Gastrocnemius medialis (tissue), 4 donors: ENCODE results near the gene SLC1A7. TPM values are rescaled to one million over a fixed set of nuclear protein-coding genes. Genes with fewer than 3 reads are reported as not detected.

ENCODE experiments used
- ATAC-seq, 2 donors: fragments of 150-250 bp; one replicate each; pipeline ENCODE4 v1.9.1; 2016
- DNase-seq, 2 donors: peaks; one replicate each; pipeline ENCODE4 v3.0.0-alpha.2; 2019
- H3K27ac ChIP-seq, 4 donors: fragments of 200-600 bp; sonication (generic); 1 replicate in 1 of 4; 2 replicates in 3 of 4; pipeline ENCODE4 v1.5.1; 2016 to 2018; ENCODE audit warnings: mild to moderate bottlenecking in 2 of 4, moderate library complexity in 1 of 4
- H3K27me3 ChIP-seq, 3 donors: fragments of 200-600 bp; sonication (generic) in 2 of 3; 1 replicate in 1 of 3; 2 replicates in 2 of 3; pipeline versions ENCODE4 v1.5.1 to v1.6.0; 2016 to 2019; ENCODE audit warnings: mild to moderate bottlenecking in 1 of 3, moderate library complexity in 1 of 3
- H3K36me3 ChIP-seq, 2 donors: fragments of 200-600 bp; sonication (generic) in 1 of 2; one replicate each; pipeline ENCODE4 v1.5.1; 2017 to 2018
- H3K4me1 ChIP-seq, 2 donors: fragments of 200-600 bp; sonication (generic) in 1 of 2; one replicate each; pipeline ENCODE4 v1.5.1; 2016 to 2017; ENCODE audit warnings: mild to moderate bottlenecking in 2 of 2
- H3K4me3 ChIP-seq, 4 donors: fragments of 200-600 bp; sonication (generic) in 3 of 4; 1 replicate in 1 of 4; 2 replicates in 3 of 4; pipeline ENCODE4 v1.5.1; 2016 to 2019; ENCODE audit warnings: mild to moderate bottlenecking in 2 of 4
- H3K9me3 ChIP-seq, 3 donors: fragments of 200-600 bp; sonication (generic) in 2 of 3; 1 replicate in 1 of 3; 2 replicates in 2 of 3; pipeline ENCODE4 v1.5.1; 2016 to 2019
- POLR2A ChIP-seq, 2 donors: fragments of 450-650 bp; IDR thresholded peaks; one replicate each; pipeline ENCODE4 v1.6.1; 2017; ENCODE audit warnings: antibody characterized with exemption in 2 of 2, mild to moderate bottlenecking in 2 of 2, moderate library complexity in 2 of 2
- in situ Hi-C, 4 donors: fragments of 200-750 bp; cut with MboI; loops; one replicate each; pipeline versions ENCODE4 v1.15.0 to v1.8.0; 2017; ENCODE audit warnings: low sequenced_read_pairs in 4 of 4
- intact Hi-C: fragments of 100-400 bp; cut with DNase I; formaldehyde crosslinking; loops from one replicate; pipeline ENCODE4 v1.15.1; 2023; ENCODE audit warnings: low total_unique reads
- total RNA-seq, 4 donors: library from RNA; depleted of rRNA; stranded (reverse); fragments of >200 nt; gene quantifications; one replicate each; pipeline versions ENCODE4 v1.1.0 to v1.2.3, GENCODE V29; 2016
- TF ChIP-seq, protein P1 (sequence below), 5 experiments: fragments of 450-650 bp in 3 of 5; fragments of 200-600 bp in 2 of 5; sonication (generic) in 2 of 5; IDR thresholded peaks in 4 of 5; conservative IDR thresholded peaks in 1 of 5; 1 replicate in 4 of 5; 2 replicates in 1 of 5; pipeline ENCODE4 v1.5.1; 2016 to 2019; ENCODE audit warnings: antibody characterized with exemption in 5 of 5, mild to moderate bottlenecking in 3 of 5, moderate library complexity in 3 of 5

Gene SLC1A7
- total RNA-seq, 4 donors from 2014 or later: 0.24 to 1.1 (median 0.25) TPM; not detected in 1

DNA sequence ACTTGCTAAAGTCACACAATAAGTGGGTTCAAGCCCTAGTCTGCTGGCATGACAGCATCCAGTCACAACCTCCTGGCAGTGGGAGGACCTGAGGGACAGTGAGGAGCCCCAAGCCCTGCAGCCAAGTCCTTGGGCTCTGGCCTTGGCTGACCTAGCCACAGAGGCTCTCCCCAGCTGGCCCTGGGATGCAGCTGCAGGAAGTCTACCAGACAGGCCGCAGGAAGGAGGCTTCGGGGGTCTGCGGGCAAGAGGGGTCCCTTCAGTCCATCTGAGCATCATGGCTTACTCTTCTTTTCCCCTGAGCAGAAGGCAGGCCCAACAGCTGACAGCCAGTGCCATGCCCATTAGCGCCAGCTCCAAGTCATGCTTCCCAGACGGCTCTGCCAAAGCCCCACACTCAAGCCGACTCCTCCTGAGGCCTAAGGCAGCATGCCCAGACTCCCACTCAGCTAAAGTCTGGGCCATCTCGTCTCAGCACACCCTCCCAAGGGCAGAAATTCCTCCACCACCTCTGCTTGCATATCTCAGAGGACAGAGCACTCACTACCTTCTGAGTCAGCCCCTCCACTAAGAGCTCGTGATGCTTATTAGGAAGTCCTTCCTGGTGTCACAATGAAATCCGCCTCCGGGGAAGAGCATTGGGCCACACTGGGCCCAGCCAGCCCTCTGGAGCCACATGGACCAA, 20.1 kb downstream of the SLC1A7 start:
- peak in 1 of 2 donors; percentile 58 for ATAC-seq
- Histone ChIP-seq H3K4me3 (no peak overlapping the region), H3K27me3 (no peaks in the 10 kb centered on the region), H3K9me3 (no peaks in the 10 kb centered on the region), H3K36me3 (no peaks in the 10 kb centered on the region), H3K27ac (peak overlapping the region; percentile 59 to 68 (median 66)), H3K4me1 (peaks cover 0 to 8% of the 10 kb centered on the region in 2 donors)
- in situ Hi-C loops (no loop called here), intact Hi-C loops (no loop called here)
- peak in 1 of 2 donors; percentile 41 for DNase-seq
- TF ChIP-seq, protein P1, sequence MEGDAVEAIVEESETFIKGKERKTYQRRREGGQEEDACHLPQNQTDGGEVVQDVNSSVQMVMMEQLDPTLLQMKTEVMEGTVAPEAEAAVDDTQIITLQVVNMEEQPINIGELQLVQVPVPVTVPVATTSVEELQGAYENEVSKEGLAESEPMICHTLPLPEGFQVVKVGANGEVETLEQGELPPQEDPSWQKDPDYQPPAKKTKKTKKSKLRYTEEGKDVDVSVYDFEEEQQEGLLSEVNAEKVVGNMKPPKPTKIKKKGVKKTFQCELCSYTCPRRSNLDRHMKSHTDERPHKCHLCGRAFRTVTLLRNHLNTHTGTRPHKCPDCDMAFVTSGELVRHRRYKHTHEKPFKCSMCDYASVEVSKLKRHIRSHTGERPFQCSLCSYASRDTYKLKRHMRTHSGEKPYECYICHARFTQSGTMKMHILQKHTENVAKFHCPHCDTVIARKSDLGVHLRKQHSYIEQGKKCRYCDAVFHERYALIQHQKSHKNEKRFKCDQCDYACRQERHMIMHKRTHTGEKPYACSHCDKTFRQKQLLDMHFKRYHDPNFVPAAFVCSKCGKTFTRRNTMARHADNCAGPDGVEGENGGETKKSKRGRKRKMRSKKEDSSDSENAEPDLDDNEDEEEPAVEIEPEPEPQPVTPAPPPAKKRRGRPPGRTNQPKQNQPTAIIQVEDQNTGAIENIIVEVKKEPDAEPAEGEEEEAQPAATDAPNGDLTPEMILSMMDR (IDR thresholded peaks at IDR 0.05 in 4 of 5, conservative IDR thresholded peaks at IDR 0.05 in 1 of 5): no peak
- TF ChIP-seq POLR2A (IDR thresholded peaks at IDR 0.05): no peak

DNA sequence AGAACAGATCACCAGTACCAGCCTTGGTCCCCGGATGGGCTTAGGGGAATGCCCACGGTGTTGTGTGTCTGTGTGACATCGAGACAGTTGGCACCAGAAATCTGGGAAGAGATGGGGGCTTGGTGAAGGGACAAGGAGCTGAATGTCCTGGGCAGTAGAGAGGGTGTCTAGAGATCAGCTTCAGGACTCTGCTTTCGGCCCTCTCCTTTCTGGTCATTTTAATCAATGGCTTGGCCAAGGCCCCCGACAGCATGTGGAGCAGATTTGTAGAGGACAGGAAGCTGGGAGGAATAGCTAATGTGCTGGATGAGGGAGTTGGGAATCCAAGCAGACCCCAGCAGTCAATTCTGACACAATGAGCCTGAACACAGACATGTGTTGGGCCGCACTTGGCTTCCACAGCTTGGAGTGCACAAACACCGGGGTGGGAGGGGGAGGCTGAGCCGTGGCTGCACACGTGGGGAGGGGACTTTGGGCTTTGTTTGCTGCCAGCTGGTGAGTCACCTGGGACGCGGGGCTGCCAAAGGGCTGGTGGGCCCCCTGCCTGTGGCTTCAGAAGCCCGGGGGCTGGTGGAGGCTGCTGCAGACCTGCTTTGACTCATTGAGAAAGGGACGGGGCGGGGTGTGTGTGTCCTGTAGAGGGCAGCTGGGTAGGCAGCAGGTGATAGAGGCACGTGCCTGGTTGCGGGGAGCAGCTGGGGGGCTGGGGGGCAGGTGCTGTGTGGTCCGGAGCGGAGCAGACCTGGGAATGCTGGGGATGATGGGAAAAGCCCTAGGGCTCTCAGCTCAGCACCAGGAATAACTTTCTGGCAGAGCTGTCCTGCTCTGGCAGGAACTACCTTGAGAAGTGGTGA, 20.9 kb downstream of the SLC1A7 start:
- ATAC-seq (no peak), DNase-seq (no peak)
- Histone ChIP-seq H3K36me3 (no peaks in the 10 kb centered on the region), H3K27me3 (no peaks in the 10 kb centered on the region), H3K4me3 (no peak overlapping the region), H3K27ac (peak overlapping the region; percentile 34 to 67 (median 62)), H3K9me3 (no peaks in the 10 kb centered on the region), H3K4me1 (peaks cover 0 to 8% of the 10 kb centered on the region in 2 donors)
- TF ChIP-seq POLR2A (IDR thresholded peaks at IDR 0.05): no peak
- TF ChIP-seq, protein P1 (IDR thresholded peaks at IDR 0.05 in 4 of 5, conservative IDR thresholded peaks at IDR 0.05 in 1 of 5): no peak
- in situ Hi-C loops: no loop called here
- intact Hi-C loops: no loop called here

DNA sequence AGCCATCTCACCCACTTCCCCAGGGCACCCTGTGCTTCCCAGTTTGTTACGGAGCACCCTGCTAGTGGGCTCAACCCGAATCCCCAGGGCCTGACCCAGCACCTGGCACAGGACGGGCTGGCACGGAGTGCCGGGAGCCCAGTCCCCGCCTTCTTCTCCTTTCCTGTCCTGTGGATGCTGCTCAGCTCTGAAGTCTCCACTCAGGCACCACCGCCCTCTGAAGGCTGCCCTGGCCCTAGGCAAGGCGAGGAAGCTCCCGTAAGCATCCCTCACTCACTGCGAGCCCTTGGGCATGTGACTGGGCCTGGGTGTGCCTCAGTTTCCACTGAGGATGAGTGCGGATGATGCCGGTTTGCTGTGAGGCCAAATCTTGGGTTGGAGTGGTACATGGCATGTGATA, 21.8 kb downstream of the SLC1A7 start:
- intact Hi-C loops: no loop called here
- H3K27me3 ChIP-seq: no peaks in the 10 kb centered on the region
- H3K27ac ChIP-seq: no peak overlapping the region
- ATAC-seq (no peak), DNase-seq (no peak)
- no peak overlapping the region for H3K4me3 ChIP-seq
- TF ChIP-seq POLR2A (IDR thresholded peaks at IDR 0.05): no peak
- TF ChIP-seq, protein P1 (IDR thresholded peaks at IDR 0.05 in 4 of 5, conservative IDR thresholded peaks at IDR 0.05 in 1 of 5): no peak
- H3K36me3 ChIP-seq: no peaks in the 10 kb centered on the region
- H3K4me1 ChIP-seq: peaks cover 0 to 8% of the 10 kb centered on the region in 2 donors
- H3K9me3 ChIP-seq: no peaks in the 10 kb centered on the region
- in situ Hi-C loops: no loop called here

DNA sequence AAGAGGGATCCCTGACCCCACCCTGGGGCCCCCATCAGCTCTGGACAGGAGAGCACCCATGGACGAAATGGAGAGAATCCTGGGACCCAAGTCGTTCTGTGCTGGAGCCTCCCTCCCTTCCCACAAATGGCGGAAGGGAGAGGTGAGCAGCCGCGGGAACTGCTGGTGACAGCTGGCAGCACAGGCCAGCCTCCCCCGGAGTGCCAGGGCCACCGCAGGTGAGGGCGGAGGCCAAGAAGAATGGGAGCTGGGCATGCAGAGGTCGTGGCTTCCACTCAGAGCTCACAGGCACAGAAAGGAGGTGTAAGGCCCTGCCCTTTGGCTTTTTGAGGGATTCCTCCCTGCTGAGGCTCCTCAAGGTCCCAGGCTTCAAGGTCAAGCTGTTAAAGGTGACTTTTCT, 24.6 kb downstream of the SLC1A7 start:
- Histone ChIP-seq H3K4me3 (no peak overlapping the region), H3K9me3 (no peaks in the 10 kb centered on the region), H3K4me1 (peaks cover 0 to 3% of the 10 kb centered on the region in 2 donors), H3K27me3 (no peaks in the 10 kb centered on the region), H3K36me3 (no peaks in the 10 kb centered on the region), H3K27ac (no peak overlapping the region)
- intact Hi-C loops: no loop called here
- ATAC-seq (no peak), DNase-seq (no peak)
- TF ChIP-seq, protein P1 (IDR thresholded peaks at IDR 0.05 in 4 of 5, conservative IDR thresholded peaks at IDR 0.05 in 1 of 5): no peak
- TF ChIP-seq POLR2A (IDR thresholded peaks at IDR 0.05): no peak
- in situ Hi-C loops: no loop called here
